NCI-H2029 (cell line): ENCODE measurements around the gene DOCK6.
"Not testable (repeated sequence)": the region's sequence is repeated elsewhere in the genome, so short reads cannot be mapped to it uniquely, and the experiment has no call there.

Source experiments
- DNase-seq: peaks from one replicate; lab custom pipeline; 2025; lab: John Stamatoyannopoulos, UW

Gene DOCK6

DNA sequence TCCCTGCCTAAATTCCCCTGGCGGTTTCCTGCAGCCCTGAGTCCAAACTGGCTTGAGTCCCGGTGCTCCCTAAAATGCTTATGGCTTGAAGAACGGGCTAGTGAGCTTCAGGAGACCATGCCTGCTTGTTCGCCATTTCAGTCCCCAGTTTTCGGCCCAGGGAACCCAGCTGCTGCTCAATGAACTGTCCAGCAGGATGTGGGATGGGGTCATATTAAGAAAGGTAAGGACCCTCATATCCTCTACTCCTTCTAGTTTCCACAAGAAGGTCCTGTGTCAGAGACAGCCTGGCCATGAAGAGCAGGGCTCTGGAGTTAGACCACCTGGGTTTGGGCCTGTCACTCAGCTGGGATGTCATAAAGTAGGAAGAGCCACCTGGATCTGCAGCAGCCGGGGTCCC, 89.7 kb downstream of the DOCK6 start:
- DNase-seq: no peak

GRCh38 chr19:11171144-11171543, 91.2 kb downstream of the DOCK6 start:
- no peak for DNase-seq

DNA sequence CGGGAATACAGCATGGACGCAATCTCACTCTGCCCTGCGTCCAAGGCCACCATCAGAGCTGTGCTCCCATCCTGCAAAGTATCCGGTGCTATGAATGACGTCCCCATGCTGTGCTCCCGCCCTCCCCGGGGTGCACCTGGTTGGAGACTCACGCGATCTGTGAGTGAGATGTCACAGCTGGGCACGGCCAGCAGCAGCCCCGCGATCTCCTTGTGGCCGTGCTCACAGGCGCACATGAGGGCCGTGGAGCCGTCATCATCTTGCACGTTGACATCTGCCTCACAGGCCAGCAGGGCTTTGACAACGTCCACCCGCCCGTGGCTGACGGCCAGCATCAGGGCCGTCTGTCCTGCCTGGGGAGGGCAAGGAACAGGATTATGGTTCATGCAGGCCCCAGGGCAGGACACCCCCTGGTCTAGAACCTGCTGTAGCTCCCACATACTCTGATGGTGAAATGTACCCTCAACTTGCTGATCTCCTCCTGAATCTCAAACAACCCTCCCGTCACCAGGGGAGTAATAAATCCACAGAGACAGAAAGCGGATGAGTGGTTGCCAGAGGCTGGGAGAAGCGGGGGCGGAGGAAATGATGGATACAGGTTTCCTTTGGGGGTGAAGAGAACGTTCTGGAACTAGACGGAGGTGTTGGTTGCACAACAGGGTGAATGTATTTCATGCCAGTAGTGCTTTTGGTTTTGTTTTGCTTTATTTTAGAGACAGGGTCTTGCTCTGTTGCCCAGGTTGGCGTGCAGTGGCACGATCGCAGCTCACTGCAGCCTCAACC, 92.2 kb downstream of the DOCK6 start:
- DNase-seq: no peak

DNA sequence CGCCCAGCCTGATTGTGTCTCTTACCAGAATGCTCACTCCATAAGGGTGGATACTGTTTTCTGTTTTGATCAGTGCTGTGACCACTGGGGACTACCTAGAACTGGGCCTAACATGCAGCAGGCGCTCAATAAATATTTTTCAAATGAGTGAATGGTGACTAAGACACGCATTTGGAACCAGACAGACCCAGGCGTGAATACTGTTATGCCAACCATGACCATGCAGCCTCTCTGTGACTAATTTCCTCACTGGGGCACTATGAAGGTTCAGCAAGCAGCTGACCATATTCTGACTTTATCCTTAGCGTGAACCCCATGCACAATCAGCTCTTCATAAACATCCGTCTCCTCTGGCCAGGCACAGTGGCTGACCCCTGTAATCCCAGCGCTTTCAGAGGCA, 93.8 kb downstream of the DOCK6 start:
- no peak for DNase-seq

DNA sequence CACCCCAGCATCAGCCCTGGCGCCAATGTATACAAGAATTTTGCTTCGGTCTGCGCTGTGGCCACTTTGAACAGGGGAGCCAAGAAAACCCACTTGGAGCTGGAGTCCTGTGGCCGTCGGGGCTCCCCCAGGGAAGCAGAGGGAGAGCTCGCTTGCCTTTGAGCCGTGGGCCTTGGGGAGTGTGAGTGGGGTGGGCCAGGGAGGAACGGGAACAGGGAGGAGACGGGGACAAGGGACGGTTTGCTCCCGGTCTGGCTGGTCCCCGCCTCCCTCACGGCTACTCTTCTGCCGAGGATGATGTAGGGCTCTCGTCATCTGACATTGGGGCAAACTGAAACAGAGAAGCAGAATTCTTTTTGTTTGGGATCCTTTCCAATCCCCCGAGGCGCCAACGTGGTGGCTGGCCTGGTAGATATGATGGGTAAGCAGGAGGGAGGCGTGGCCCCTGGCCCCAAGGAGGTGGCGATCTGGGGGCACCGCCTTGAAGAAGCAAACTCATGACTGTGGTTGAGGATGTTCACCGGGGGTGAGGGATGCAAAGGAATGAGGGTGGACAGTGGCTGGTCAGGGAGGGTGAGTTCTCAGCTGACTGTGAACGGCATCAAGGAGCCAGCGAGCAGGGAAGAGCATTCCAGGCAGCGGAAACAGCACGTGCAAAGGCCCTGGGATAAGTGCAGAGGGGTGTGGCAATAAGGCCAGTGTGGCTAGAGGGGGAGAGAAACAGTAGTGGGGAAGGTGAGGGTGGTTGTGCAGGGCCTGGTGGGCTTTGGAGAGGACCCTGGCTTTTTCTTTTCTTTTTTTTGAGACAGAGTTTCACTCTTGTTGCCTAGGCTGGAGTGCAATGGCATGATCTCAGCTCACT, 95.8 kb downstream of the DOCK6 start:
- DNase-seq: no peak

DNA sequence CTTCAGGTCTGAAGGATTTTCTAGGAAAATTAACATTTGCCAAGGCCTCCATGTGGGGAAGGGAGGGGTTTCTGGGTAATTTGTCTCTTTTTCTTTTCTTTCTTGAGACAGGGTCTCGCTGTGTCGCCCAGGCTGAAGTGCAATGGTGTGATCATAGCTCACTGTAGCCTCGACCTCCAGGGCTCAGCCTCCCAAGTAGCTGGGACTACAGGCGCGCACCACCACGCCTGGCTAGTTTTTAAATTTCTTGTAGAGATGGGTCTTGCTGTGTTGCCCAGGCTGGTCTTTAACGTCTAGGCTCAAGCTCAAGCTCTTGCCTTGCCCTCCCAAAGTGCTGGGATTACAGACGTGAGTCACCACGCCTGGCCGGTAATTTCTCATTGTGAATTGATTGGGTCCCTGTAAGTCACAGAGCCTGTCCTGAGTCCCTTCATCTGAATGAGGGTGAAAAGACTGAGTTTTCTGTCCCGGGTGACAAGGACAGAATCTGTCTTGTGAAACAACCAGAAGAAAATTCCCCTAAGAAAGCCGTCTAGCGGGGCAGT, 96.8 kb downstream of the DOCK6 start:
- no peak for DNase-seq

GRCh38 chr19:11164879-11165406, 97.4 kb downstream of the DOCK6 start:
- DNase-seq: no peak

DNA sequence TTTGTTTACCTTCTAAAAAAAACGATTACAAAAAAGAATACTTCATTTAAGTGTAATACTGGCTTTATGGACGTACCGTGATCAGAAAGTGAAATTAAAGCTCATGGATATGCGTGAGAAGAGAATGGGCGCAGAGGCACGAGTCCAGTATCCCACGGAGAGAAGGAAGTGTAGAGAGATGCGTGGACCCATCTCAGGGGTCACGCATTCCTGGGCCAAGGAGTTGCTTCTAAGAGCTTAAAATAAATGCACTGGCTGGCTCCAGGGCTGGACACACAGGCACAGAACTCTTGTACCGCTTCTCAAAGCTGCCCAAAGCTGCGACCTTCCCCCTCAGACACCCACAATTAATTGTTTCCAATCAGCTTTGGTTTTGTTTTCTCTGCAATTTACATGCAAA, 98.0 kb downstream of the DOCK6 start:
- DNase-seq: no peak

DNA sequence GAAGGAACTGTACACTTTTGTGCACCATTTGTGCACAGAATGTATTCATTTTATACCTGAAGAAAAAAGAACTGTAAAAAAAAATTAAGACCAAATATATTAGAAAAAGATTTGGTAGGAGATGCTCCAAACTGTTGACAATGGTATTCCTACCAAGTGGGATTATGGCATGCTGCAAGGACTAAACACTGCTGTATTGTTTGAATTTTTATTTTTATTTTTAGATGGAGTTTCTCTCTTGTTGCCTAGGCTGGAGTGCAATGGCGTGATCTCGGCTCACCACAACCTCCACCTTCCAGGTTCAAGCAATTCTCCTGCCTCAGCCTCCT, 101.9 kb downstream of the DOCK6 start:
- DNase-seq: not testable (repeated sequence)

- no peak for DNase-seq
Observed at GRCh38 chr19:11159598-11160439, 102.5 kb downstream of the DOCK6 start.

- peak; percentile 98 for DNase-seq
Observed at GRCh38 chr19:11155373-11156120, 106.8 kb downstream of the DOCK6 start, which contains the start of gene SPC24. Gene SPC24 (minus strand): TSS chr19:11155782. CDS start chr19:11155776, 6 bp downstream.

- DNase-seq: no peak
Observed at GRCh38 chr19:11154683-11155047, 107.7 kb downstream of the DOCK6 start.

- no peak for DNase-seq
Observed at GRCh38 chr19:11152318-11153062, 109.8 kb downstream of the DOCK6 start.

- no peak for DNase-seq
Observed at GRCh38 chr19:11151181-11151580, 111.1 kb downstream of the DOCK6 start.
